Measurements from ENCODE around the gene ALDH1A2.

- TF ChIP-seq CTCF (IDR thresholded peaks at IDR 0.05) (no peak), SIN3A (IDR thresholded peaks at IDR 0.05; ENCODE audit: borderline replicate concordance, insufficient read depth, low read depth, low read length) (no peak), POLR2AphosphoS5 (IDR thresholded peaks at IDR 0.05; ENCODE audit: low read depth, low read length) (no peak), REST (IDR thresholded peaks at IDR 0.05; ENCODE audit: insufficient read depth in 1 of 2, low read depth in 2 of 2, low read length in 1 of 2) (no peak), TCF7L2 (IDR thresholded peaks at IDR 0.05; ENCODE audit: low read depth, low read length) (no peak)
Observed at GRCh38 chr15:58095415-58095814, 29.9 kb upstream of the ALDH1A2 start.

Data from Panc1 (cell line).